Activated T-helper 1 cell treated with anti-CD3 and anti-CD28 coated beads, Interleukin-12 subunit alpha, Interleukin-12 subunit beta, Interleukin-2, Interleukin-4 antibody, amounts not matched to agents 30 ng/mL and 10 ng/mL and 1 ng/mL, durations not matched to agents 14 hours and 24 hours and 36 hours (primary cell): Measurements from ENCODE around the gene EFCAB14. TPM values are rescaled to one million over a fixed set of nuclear protein-coding genes. Genes with fewer than 3 reads are reported as not detected.
"Not testable (repeated sequence)": the region's sequence is repeated elsewhere in the genome, so short reads cannot be mapped to it uniquely, and the experiment has no call there.

Source experiments
- DNase-seq: peaks from one replicate; pipeline ENCODE4 v3.0.0; 2021; ENCODE audit warnings: low spot score
- H3K27ac Mint-ChIP-seq: one replicate; pipeline ENCODE4 v1.8.0; 2021; ENCODE audit warnings: mild to moderate bottlenecking, mixed read lengths
- H3K27me3 Mint-ChIP-seq: one replicate; pipeline ENCODE4 v1.8.0; 2022; ENCODE audit warnings: mild to moderate bottlenecking, moderate library complexity, mixed read lengths; ENCODE audit not compliant: insufficient read depth
- H3K36me3 Mint-ChIP-seq: one replicate; pipeline ENCODE4 v1.8.0; 2021; ENCODE audit warnings: low read depth, mixed read lengths
- H3K4me1 Mint-ChIP-seq: one replicate; pipeline ENCODE4 v1.8.0; 2021; ENCODE audit warnings: low read depth, mixed read lengths
- H3K4me3 Mint-ChIP-seq: one replicate; pipeline ENCODE4 v1.8.0; 2021; ENCODE audit warnings: mild to moderate bottlenecking, moderate library complexity, mixed read lengths
- H3K9me3 Mint-ChIP-seq: one replicate; pipeline ENCODE4 v1.8.0; 2021; ENCODE audit warnings: mixed read lengths
- intact Hi-C: fragments of 100-400 bp; cut with micrococcal nuclease; formaldehyde crosslinking; loops from one replicate; pipeline ENCODE4 v1.15.1; 2024
- total RNA-seq: library from RNA; stranded (reverse); gene quantifications from 2 replicates; pipeline ENCODE4 v1.2.3, GENCODE V29; 2022

EFCAB14 gene
- total RNA-seq, 1 donor from 2014 or later, result 67.0 TPM

GRCh38 chr1:46719689-46720088 lies 775 bp upstream of the EFCAB14 start:
- no peak for DNase-seq

GRCh38 chr1:46718340-46718726 lies 581 bp downstream of the EFCAB14 start:
- H3K27ac Mint-ChIP-seq, result peak overlapping the region; percentile 94
- H3K9me3 Mint-ChIP-seq, result no peaks in the 10 kb centered on the region
- peaks cover 14% of the 10 kb centered on the region for H3K36me3 Mint-ChIP-seq
- H3K4me1 Mint-ChIP-seq, result peaks cover 41% of the 10 kb centered on the region
- no peak for DNase-seq
- peak overlapping the region; percentile 97 for H3K4me3 Mint-ChIP-seq
- H3K27me3 Mint-ChIP-seq, result no peaks in the 10 kb centered on the region
- intact Hi-C loops, result loop anchor here (2.0 to 5.0 kb wide), 4 partner anchors 42 to 471 kb away; partner anchors contain the start of genes LRRC41, RAD54L and UQCRH

More at GRCh38 chr1:46719689-46720088, 775 bp upstream of the EFCAB14 start:
- Mint-ChIP-seq H3K4me3 (peak overlapping the region; percentile 82), H3K27ac (peak overlapping the region; percentile 81), H3K27me3 (no peaks in the 10 kb centered on the region), H3K9me3 (no peaks in the 10 kb centered on the region), H3K4me1 (peaks cover 41% of the 10 kb centered on the region), H3K36me3 (peaks cover 11% of the 10 kb centered on the region)
- intact Hi-C loops, result loop anchor here (1.0 to 5.0 kb wide), 9 partner anchors 43 to 595 kb away; partner anchors contain the start of genes ATPAF1, LRRC41, MKNK1 and MOB3C

- no peak for DNase-seq
- H3K36me3 Mint-ChIP-seq, result peaks cover 18% of the 10 kb centered on the region
- peak overlapping the region; percentile 97 for H3K4me3 Mint-ChIP-seq
- peak overlapping the region; percentile 94 for H3K27ac Mint-ChIP-seq
- H3K9me3 Mint-ChIP-seq, result no peaks in the 10 kb centered on the region
- H3K4me1 Mint-ChIP-seq, result peaks cover 41% of the 10 kb centered on the region
- H3K27me3 Mint-ChIP-seq, result no peaks in the 10 kb centered on the region
- intact Hi-C loops, result loop anchor here (2.0 to 5.0 kb wide), 4 partner anchors 41 to 470 kb away; partner anchors contain the start of genes LRRC41, RAD54L and UQCRH
Observed at GRCh38 chr1:46717654-46718053, 1.3 kb downstream of the EFCAB14 start.

GRCh38 chr1:46714976-46715375 lies 3.9 kb downstream of the EFCAB14 start:
- H3K9me3 Mint-ChIP-seq, result no peaks in the 10 kb centered on the region
- H3K27ac Mint-ChIP-seq, result no peak overlapping the region
- H3K4me3 Mint-ChIP-seq, result no peak overlapping the region
- peaks cover 54% of the 10 kb centered on the region for H3K4me1 Mint-ChIP-seq
- DNase-seq, result no peak
- H3K36me3 Mint-ChIP-seq, result peaks cover 30% of the 10 kb centered on the region
- H3K27me3 Mint-ChIP-seq, result no peaks in the 10 kb centered on the region
- intact Hi-C loops, result loop anchor here (5.0 kb wide), 1 partner anchor 468 kb away; the partner anchor contains the start of gene RAD54L

GRCh38 chr1:46708121-46708520 lies 10.8 kb downstream of the EFCAB14 start:
- DNase-seq, result no peak
- H3K27ac Mint-ChIP-seq, result no peak overlapping the region
- peaks cover 34% of the 10 kb centered on the region for H3K4me1 Mint-ChIP-seq
- H3K9me3 Mint-ChIP-seq, result no peaks in the 10 kb centered on the region
- peaks cover 61% of the 10 kb centered on the region for H3K36me3 Mint-ChIP-seq
- H3K4me3 Mint-ChIP-seq, result no peak overlapping the region
- H3K27me3 Mint-ChIP-seq, result no peaks in the 10 kb centered on the region
- intact Hi-C loops, result no loop called here

- no peaks in the 10 kb centered on the region for H3K9me3 Mint-ChIP-seq
- H3K4me1 Mint-ChIP-seq, result peaks cover 30% of the 10 kb centered on the region
- H3K27me3 Mint-ChIP-seq, result no peaks in the 10 kb centered on the region
- intact Hi-C loops, result no loop called here
- H3K4me3 Mint-ChIP-seq, result no peak overlapping the region
- DNase-seq, result no peak
- no peak overlapping the region for H3K27ac Mint-ChIP-seq
- H3K36me3 Mint-ChIP-seq, result peaks cover 57% of the 10 kb centered on the region
Observed at GRCh38 chr1:46705408-46705807, 13.5 kb downstream of the EFCAB14 start.

- Mint-ChIP-seq H3K4me3 (no peak overlapping the region), H3K4me1 (peaks cover 37% of the 10 kb centered on the region), H3K9me3 (no peaks in the 10 kb centered on the region), H3K36me3 (peaks cover 48% of the 10 kb centered on the region), H3K27ac (no peak overlapping the region), H3K27me3 (no peaks in the 10 kb centered on the region)
- intact Hi-C loops, result no loop called here
- DNase-seq, result no peak
Observed at GRCh38 chr1:46703927-46704641, 14.8 kb downstream of the EFCAB14 start.

GRCh38 chr1:46699666-46700065 lies 19.2 kb downstream of the EFCAB14 start:
- peak overlapping the region; percentile 27 for H3K27ac Mint-ChIP-seq
- peaks cover 56% of the 10 kb centered on the region for H3K36me3 Mint-ChIP-seq
- intact Hi-C loops, result no loop called here
- peaks cover 35% of the 10 kb centered on the region for H3K4me1 Mint-ChIP-seq
- no peak overlapping the region for H3K4me3 Mint-ChIP-seq
- H3K27me3 Mint-ChIP-seq, result no peaks in the 10 kb centered on the region
- H3K9me3 Mint-ChIP-seq, result peaks cover 6% of the 10 kb centered on the region
- DNase-seq, result no peak

- H3K4me3 Mint-ChIP-seq, result no peak overlapping the region
- H3K9me3 Mint-ChIP-seq, result peaks cover 6% of the 10 kb centered on the region
- H3K36me3 Mint-ChIP-seq, result peaks cover 51% of the 10 kb centered on the region
- peaks cover 34% of the 10 kb centered on the region for H3K4me1 Mint-ChIP-seq
- DNase-seq, result no peak
- intact Hi-C loops, result no loop called here
- no peak overlapping the region for H3K27ac Mint-ChIP-seq
- no peaks in the 10 kb centered on the region for H3K27me3 Mint-ChIP-seq
Observed at GRCh38 chr1:46697053-46697452, 21.9 kb downstream of the EFCAB14 start.

GRCh38 chr1:46694676-46695075 lies 24.2 kb downstream of the EFCAB14 start:
- H3K27ac Mint-ChIP-seq, intact Hi-C loops, H3K27me3 Mint-ChIP-seq, DNase-seq, H3K4me3 Mint-ChIP-seq, H3K9me3 Mint-ChIP-seq: not testable (repeated sequence)
- peaks cover 18% of the 10 kb centered on the region for H3K4me1 Mint-ChIP-seq
- peaks cover 55% of the 10 kb centered on the region for H3K36me3 Mint-ChIP-seq

GRCh38 chr1:46692811-46693770 lies 25.8 kb downstream of the EFCAB14 start:
- H3K4me1 Mint-ChIP-seq, result peaks cover 10% of the 10 kb centered on the region
- peaks cover 6% of the 10 kb centered on the region for H3K9me3 Mint-ChIP-seq
- no peak for DNase-seq
- no peak overlapping the region for H3K27ac Mint-ChIP-seq
- no peaks in the 10 kb centered on the region for H3K27me3 Mint-ChIP-seq
- intact Hi-C loops, result no loop called here
- H3K36me3 Mint-ChIP-seq, result peaks cover 57% of the 10 kb centered on the region
- no peak overlapping the region for H3K4me3 Mint-ChIP-seq

- Mint-ChIP-seq H3K9me3 (peaks cover 6% of the 10 kb centered on the region), H3K27ac (no peak overlapping the region), H3K4me3 (no peak overlapping the region), H3K4me1 (peaks cover 16% of the 10 kb centered on the region), H3K27me3 (no peaks in the 10 kb centered on the region), H3K36me3 (peaks cover 61% of the 10 kb centered on the region)
- no peak for DNase-seq
- intact Hi-C loops, result no loop called here
Observed at GRCh38 chr1:46691997-46692790, 26.7 kb downstream of the EFCAB14 start.
